HG03342 (cell line): ENCODE data around the gene EEFSEC.
A peak's percentile ranks its signal among the peaks of the same experiment; 100 is the strongest.

Experiments used
- ATAC-seq: cut with Tn5 transposase; IDR thresholded peaks from one replicate; pipeline ENCODE4 v1.9.1; 2021; ENCODE audit warnings: mild to moderate bottlenecking, moderate library complexity; ENCODE audit not compliant: unreplicated experiment

The EEFSEC gene, protein sequence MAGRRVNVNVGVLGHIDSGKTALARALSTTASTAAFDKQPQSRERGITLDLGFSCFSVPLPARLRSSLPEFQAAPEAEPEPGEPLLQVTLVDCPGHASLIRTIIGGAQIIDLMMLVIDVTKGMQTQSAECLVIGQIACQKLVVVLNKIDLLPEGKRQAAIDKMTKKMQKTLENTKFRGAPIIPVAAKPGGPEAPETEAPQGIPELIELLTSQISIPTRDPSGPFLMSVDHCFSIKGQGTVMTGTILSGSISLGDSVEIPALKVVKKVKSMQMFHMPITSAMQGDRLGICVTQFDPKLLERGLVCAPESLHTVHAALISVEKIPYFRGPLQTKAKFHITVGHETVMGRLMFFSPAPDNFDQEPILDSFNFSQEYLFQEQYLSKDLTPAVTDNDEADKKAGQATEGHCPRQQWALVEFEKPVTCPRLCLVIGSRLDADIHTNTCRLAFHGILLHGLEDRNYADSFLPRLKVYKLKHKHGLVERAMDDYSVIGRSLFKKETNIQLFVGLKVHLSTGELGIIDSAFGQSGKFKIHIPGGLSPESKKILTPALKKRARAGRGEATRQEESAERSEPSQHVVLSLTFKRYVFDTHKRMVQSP

DNA sequence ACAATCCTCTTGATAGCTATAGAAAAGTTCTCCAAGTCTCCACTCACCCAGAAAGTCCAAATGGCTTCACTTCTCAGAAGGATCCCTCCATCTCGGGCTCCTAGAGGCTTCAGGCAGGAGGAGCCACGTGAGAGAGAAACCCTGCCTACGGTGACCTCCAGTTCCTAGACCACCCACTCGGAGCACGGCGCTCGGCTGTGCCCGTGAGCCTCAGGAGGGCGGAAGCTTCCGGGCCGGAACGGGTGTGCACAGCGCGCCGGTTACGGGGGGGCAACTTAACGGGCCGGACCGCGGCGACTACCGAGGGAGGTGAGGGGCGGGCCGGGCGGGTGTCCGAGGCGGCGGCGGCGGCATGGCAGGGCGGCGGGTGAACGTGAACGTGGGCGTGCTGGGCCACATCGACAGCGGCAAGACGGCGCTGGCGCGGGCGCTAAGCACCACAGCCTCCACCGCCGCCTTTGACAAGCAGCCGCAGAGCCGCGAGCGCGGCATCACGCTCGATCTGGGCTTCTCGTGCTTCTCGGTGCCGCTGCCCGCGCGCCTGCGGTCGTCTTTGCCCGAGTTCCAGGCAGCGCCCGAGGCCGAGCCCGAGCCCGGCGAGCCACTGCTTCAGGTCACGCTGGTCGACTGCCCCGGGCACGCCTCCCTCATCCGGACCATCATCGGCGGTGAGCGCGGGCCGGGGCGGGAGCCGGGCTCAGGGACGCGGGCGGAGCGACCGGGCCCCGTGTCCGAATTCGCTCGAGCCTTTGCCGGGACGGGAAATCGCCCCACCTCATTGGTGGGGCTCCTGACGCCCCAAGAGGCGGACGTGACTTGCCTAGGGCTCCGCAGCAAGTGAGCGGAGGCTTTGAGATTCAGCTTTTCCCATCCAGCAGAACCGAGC, at the start of gene EEFSEC:
Gene EEFSEC, plus strand, starts transcription at position 326 of the 886 bp plus-strand sequence. Its CDS starts 27 bp downstream, at position 353.
- peak; percentile 83 for ATAC-seq

DNA sequence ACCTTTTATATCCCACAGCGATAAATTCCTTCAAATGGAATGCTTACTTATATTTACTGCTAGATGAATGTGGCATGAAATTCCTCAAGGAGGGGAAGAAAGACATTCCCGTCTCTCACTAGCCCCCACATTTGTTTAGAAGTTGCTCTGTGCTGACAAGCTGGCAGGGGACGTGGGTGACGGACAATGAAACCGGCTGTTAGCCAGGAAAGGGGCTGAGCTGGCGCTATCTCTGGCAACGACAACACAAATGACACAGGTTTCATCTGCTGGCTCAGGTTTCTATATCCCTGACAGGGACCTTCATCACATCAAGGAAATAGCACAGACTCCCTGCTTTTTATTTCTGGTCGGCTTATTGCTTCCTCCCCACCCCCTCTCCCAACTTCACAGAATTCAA, 45.4 kb upstream of the EEFSEC start:
- ATAC-seq, result no peak

DNA sequence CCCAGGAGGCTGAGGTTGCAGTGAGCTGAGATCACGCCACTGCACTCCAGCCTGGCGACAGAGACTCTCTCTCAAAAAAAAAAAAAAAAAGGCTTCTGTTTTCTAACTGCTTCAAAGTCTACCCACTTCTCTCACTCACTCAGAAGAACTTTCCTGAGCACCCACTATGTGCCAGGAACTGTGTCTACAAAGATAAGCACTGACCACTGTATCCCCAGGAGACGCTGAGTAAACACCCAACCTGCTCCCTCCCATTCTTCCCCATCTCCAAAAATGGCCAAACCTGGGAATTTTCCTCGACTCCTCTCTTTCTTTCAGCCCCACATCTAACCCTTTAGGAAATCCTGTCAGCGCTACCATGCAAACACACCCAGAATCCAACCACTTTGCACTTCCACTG, 42.1 kb upstream of the EEFSEC start:
- ATAC-seq, result no peak

DNA sequence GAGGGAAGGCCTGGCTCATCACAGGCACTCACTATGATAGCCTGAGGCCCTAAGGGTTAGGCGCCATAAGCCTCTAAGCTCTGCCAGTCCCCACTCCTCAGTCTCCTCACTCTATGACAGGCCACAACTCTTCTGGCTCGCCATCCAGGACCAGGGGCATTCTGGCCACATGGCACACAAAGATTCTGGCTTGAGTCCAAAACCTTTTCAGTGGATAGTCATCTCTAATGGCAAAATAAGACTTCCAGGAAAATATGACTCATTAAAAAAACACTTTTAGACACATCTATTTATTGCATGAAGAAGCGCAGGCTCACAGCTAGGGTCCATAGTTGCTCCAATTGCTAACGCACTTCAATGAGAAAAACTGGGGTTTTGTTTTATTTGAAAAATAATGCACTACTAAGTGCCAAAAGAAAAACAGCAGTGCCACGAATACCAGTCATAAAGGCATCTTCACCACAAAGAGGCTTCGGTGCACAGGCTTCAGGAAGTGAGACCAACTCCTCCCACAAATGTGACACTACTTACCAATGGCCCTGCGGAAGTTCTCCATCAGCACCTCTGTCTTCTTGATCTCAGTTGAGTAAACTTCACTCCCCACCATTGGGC, 40.8 kb upstream of the EEFSEC start:
- ATAC-seq, result no peak

DNA sequence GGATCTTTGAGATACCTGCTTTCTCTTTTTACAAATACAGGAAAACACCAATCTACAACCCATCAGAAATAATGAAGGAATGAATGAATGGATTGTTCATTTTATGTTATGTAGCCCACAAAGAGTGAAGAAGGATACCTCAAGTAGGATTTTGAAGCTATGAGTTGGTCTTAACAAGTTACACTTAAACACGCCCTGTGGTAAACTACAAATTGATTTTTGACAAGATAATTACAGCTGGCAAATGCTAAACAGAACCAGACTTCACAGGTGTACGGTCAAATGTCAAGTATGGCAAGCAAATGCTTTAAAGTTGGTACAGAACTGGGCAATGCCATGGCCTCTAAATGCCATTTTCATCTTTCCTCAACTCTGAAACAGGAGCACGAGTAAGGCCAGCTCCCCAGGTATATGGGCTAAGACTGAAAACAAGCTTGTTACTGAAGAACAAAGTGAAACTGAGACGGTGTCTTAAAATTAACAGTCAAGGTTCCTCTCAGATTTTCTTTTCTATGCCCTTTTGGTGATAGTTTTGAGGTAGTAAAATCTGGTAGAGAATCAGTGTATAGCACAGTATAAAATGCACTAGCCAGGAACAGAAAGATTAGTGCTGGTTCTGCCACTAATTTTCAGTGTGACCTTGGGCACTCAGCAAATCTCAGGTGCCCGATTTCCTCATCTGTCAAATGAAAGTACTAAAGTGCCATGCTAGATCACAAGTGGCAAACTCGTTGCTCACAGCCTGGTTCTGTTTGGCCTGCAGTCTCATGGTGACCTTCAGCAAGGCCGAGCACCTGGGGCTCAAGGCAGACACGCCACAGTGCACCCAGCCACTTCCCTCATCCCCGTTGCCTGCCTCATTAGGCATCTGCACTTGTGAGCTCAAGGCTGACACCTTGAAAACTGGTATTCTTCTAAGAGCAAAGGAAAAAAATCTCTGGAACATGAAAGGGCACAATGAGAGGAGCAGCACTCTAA, 39.2 kb upstream of the EEFSEC start:
- ATAC-seq, result no peak

DNA sequence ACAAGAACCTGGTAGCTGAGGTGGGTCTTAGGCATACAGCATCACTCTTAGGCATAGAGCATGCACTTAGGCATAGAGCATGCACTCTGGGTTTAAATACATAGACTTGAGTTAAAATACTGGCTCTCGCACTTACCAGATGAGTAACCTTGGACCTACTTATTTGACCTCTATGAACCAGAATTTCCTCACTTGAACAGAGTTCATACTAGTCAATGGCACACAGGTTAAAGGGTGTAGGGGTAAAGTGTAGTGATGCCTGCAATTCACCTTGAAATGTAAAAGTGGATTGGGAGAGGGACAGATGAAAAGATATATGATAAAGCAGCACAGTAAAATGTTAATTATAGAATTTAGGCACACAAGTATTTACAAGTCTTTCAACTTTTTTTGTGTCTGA, 31.3 kb upstream of the EEFSEC start:
- no peak for ATAC-seq

DNA sequence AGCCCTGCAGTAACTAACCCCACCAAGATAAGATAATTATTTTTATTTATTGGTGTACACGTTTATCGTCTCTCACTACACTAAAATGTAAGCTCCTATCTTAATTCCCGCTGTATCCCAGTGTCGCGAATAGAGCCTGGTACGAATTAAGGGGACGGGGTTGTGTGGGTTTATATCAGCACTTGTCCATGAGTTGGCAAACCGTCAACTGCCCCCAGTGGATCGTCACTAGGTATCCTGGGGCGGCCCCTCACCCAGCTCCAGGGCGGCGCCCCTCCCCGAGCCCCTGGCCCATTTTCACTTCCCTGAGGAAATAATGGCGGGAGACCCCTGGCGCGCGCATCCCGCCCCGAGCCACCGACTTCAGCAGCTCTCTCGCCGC, 30.1 kb upstream of the EEFSEC start:
- ATAC-seq, result no peak

DNA sequence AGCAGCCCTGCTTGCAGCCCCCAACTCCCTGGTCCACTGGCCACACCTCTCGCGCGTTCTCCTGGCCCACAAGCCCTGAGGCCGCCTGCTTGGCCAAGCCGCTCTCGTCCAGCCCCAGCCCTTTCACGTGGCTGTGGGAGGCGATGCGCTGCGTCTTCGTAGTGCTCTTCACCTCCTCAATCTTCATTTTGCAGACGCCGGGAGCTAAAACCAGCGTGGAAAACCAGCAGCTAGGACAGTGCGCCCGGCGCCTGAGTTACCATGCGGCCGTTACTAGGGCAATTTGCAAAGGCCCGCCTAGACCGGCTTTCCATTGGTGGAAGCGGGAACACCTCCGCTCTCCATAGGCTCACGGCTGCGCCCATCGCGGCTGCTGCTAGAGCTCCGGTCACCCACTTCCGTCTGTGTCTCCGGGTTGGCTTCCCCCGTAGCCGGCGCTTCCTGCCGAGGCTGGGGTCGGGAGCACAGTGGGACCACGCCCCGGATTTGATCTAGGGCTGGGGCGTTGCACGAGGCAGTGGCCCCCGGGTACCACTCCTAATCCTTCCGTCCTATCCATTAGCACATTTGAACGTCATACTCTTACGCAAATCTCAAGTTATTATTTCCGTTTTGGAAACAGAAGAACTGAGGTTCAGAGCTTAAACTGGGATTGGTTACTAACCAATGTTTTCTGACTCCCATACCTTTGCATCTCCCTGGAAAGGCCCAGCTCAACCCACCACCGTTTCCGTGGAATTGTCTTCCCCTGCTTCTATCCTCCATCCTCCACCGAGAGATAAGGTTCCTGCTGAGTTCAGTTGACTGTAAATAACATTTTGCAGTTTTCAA, 29.5 kb upstream of the EEFSEC start, which contains the start of gene RUVBL1:
Gene RUVBL1, minus strand, starts transcription at position 275 of the 831 bp plus-strand sequence. Its CDS starts 88 bp downstream, at position 187.
- ATAC-seq, result peak; percentile 97

DNA sequence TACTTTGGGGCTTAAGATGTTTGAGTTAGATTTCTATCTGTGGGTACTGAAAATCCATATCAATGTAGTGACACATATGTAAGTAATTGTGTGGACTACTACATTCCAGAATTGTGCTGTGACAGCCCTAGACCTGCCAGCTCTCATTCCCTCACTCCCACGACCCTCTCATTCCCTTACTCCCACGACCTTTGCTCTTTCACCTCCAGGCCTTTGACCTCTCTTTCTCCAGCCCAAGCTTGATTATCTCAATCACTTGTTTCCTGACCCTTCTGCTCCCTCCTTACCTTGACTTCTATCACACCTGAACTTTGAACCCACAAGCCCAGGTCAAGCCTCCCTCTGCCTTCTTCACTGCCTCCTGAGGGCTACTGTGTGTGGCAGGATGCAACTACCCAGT, 26.0 kb upstream of the EEFSEC start:
- ATAC-seq, result no peak

DNA sequence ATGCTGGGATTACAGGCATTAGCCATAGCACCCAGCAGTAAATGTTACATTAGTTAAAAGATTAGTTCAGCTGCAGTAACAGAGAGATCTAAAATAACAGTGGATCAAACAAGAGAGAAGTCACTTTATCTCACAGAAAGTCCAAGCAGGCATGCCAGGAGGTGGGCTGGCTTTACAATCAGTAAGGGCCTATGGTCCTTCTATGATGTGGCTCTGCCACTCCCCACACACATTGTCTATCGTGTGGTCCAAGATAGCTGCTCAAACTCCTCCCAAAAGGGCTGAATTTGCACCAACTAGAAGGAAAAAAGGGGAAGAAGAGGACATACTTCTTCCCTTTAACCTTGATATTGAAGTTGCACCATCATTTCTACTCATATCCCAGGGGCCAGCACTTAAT, 25.0 kb upstream of the EEFSEC start:
- ATAC-seq, result no peak

DNA sequence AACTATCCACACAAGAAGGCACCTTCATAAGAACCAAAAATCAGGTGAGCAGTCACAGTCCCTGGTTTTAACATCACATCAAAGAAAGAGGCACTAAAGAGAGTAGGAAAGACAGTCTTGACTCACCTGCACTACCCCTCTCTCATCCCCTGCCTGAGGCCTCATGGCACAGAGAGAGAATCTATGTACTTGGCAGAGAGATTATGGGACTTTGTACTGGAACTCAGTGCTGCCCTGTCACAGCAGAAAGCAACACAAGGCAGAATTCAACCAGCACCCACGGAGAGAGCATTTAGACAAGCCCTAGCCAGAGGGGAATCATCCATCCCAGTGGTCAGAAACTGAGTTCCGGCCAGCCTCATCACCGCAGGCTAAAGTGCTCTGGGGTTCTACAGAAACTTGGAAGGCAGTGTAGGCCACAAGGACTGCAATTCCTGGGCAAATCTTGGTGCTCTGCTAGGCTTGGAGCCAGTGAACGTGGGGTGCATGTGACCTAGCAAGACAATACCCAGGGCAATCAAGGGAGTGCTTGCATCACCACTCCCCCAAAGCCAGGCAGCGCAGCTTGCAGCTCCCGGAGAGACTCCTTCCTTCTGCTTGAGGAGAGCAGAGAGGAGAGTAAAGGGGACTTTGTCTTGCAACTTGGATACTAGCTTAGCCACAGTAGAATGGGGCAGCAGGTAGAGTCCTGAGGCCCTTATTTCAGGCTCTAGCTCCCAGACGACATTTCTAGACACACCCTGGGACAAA, 21.2 kb upstream of the EEFSEC start:
- no peak for ATAC-seq

DNA sequence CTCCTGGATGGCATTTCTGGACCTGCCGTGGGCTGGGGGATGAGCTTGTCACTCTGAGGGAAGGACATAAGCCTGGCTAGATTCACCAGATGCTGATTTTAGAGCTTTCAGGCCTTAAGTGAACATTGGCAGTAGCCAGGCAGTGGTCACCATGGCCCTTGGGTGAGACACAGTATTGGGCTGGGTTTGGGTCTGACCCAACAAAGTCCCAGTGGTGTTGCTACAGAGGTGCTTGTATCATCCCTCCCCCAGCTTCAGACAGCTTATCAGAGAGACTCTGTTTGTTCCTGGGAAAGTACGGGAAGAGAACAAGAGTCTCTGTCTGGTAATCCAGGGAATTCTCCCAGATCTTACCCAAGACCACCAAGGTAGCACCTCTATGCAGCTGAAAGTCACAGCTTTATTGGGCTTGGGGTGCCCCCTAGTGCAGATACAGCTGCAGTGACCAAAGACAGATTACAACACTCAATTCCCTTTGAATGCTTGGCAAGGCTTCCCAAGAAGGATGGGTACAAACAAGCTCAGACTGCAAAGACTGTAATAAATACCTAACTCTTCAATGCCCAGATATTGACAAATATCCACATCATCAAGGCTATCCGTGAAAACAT, 19.9 kb upstream of the EEFSEC start:
- no peak for ATAC-seq

DNA sequence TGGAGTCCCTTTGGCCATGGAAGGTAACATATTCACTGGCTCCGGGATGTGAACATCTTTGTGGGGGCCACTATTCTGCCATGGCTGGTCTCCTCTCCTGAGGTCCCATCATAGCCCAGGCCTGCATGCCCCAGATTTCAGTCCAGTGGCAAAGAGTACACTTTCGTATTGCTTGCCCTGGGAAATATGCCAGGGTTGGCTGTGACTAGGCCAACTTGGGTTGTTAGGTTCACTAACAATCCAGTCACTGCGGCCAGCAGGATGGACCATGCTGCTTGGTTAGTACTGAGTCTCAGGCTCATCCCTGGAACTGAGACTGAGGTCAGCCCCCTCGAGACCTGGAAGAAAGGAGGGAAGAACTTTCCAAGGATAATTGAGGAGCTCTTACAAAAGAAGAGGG, 9.8 kb upstream of the EEFSEC start:
- ATAC-seq, result no peak

DNA sequence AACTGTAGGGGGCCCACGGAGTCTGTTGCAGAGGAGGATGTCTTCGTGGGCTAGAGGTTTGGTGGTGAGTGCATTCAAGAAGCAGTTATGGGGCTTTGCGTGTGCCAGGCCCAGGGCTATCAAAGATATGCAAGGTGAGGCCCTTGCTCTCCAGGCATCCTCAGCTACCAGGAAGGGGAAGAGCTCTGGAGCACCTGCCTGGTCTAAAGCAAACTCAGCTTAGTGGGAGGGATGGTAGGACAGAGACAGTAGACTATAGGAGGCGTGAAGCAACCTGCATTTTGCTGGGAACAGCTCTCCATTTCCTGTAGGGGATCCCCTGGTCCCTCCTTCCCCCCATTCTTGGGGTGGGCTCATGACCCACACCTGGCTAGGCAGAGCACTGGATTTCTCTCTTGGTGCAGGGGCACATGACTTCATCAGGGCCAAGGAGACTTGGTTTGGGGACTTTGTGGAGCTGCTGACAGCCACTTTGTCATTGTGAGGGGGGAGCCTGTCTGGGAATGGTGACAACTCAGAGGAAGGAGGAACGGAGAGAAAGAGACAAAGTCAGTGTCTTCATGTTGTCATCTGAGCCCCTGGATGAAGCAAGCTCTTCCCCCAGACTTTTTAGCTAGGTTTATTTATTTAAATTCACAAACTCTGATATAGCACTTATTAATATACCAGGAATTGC, 8.6 kb upstream of the EEFSEC start:
- ATAC-seq, result no peak

DNA sequence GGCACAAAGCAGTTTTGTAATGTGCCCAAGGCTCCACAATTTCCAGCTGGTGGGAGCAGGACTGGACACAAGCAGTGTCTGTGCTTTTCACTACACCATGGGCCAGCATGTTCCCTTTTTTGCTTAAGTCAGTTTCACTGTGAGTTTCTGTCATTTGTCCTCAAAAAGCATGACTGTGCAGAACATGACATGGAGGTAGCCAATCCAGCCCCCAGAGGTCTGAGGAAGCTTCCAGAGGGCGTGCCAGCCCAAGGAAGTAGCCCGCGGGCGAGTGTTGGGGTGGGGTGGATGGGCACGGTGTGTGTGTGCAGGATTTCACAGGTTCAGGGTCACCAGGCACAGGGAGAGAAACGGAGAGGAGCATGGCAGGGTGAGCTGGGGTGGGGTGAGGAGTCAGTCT, 8.0 kb upstream of the EEFSEC start:
- no peak for ATAC-seq

DNA sequence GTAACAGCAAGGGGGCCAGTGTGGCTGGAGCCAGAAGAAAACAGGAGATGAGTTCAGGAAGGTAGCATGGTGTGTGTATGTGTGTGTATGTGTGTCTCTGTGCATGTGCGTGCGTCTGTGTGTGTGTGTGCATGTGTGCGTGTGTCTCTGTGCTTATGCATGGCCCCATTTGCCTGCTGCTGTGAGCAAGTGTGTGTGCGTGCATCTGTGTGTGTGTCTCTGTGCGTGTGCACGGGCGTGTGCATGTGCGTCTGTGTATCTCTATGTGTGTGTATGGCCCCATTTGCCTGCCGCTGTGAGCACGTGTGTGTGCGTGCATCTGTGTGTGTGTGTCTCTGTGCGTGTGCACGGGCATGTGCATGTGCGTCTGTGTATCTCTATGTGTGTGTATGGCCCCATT, 7.1 kb upstream of the EEFSEC start:
- no peak for ATAC-seq

DNA sequence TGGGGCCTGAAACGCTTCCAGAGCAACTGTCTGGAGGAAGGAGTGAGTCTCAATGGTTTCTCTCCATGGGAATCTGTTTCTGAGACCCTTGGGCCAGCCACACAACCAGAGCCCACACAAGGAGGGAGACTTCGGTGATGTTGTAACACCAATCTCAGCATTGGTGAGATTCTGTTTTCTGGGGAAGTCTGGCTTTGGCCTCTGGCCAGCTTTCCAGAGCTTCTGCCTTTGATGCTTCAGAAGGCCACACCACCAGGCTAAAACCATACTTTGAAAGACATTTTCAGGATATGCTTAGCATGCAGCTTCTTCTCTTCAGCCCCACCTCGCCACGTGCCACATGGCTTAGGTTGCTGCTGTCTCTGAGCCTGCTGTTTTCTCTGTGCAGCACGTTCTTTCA, 3.6 kb upstream of the EEFSEC start:
- ATAC-seq, result no peak
